IMR-90 (cell line): ENCODE measurements around the gene RORC. TPM values are rescaled to one million over a fixed set of nuclear protein-coding genes. Genes with fewer than 3 reads are reported as not detected.

Experiments
- ATAC-seq: fragments of 200-7000 bp; cut with Tn5 transposase; 2 replicates; pipeline ENCODE4 v1.9.1; 2020; ENCODE audit warnings: low read depth, mild to moderate bottlenecking, moderate library complexity
- BruUV-seq: library from RNA; stranded (reverse); fragments of 400-500 nt; replicated peaks from 2 replicates; lab custom pipeline; 2021; lab: Mats Ljungman, UMichigan
- CTCF ChIA-PET: fragments of 300-600 bp; formaldehyde crosslinking; extraction: SDS; loops from one replicate; lab custom pipeline; 2021; ENCODE audit warnings: antibody characterized with exemption; lab: Yijun Ruan, JAX
- POLR2A ChIA-PET: fragments of 300-600 bp; sonication (Branson Sonifier 250); formaldehyde crosslinking; loops from one replicate; lab custom pipeline; 2022; ENCODE audit warnings: antibody characterized with exemption; ENCODE audit not compliant: unreplicated experiment; lab: Charles Lee
- DNase-seq: peaks from one replicate; pipeline ENCODE4 v3.0.0; 2013
- H2AFZ ChIP-seq: replicated peaks from 2 replicates; pipeline ENCODE3; 2013; ENCODE audit warnings: low read length, mild to moderate bottlenecking; ENCODE audit not compliant: poor library complexity
- H2AK5ac ChIP-seq: 2 replicates; pipeline ENCODE4 v1.6.1; 2013; ENCODE audit warnings: low read depth, low read length, inconsistent platforms
- H2AK9ac ChIP-seq: replicated peaks from 2 replicates; pipeline ENCODE3; 2013; ENCODE audit warnings: mild to moderate bottlenecking, low read depth, low read length, moderate library complexity; ENCODE audit not compliant: poor library complexity
- H2BK120ac ChIP-seq: 2 replicates; pipeline ENCODE4 v1.6.1; 2013; ENCODE audit warnings: low read depth, low read length, inconsistent platforms
- H2BK15ac ChIP-seq: 3 replicates; pipeline ENCODE4 v1.6.1; 2013; ENCODE audit warnings: low read depth, low read length, inconsistent platforms
- H2BK20ac ChIP-seq: 2 replicates; pipeline ENCODE4 v1.6.1; 2013; ENCODE audit warnings: low read depth, mild to moderate bottlenecking, inconsistent platforms, low read length, moderate library complexity
- H2BK5ac ChIP-seq: 2 replicates; pipeline ENCODE4 v1.6.1; 2013; ENCODE audit warnings: mild to moderate bottlenecking, low read depth, low read length, inconsistent platforms; ENCODE audit not compliant: poor library complexity, severe bottlenecking
- H3K14ac ChIP-seq: replicated peaks from 2 replicates; pipeline ENCODE4 v1.6.1; 2013; ENCODE audit warnings: low read depth, low read length, inconsistent platforms
- H3K18ac ChIP-seq: 2 replicates; pipeline ENCODE4 v1.6.1; 2013; ENCODE audit warnings: low read depth, low read length, control low read depth
- H3K23ac ChIP-seq: 2 replicates; pipeline ENCODE4 v1.6.1; 2013; ENCODE audit warnings: low read depth, low read length, inconsistent platforms
- H3K27ac ChIP-seq: 2 replicates; pipeline ENCODE4 v1.5.1; 2013; ENCODE audit warnings: mild to moderate bottlenecking, control low read depth, low read length; ENCODE audit not compliant: insufficient read depth
- H3K27me3 ChIP-seq: 2 replicates; pipeline ENCODE4 v1.6.1; 2013; ENCODE audit warnings: low read length; ENCODE audit not compliant: control insufficient read depth, insufficient read depth
- H3K36me3 ChIP-seq: 2 replicates; pipeline ENCODE4 v1.6.1; 2013; ENCODE audit warnings: low read length, mixed read lengths; ENCODE audit not compliant: control insufficient read depth, insufficient read depth
- H3K4ac ChIP-seq: 2 replicates; pipeline ENCODE4 v1.6.1; 2013; ENCODE audit warnings: low read depth, low read length, inconsistent platforms
- H3K4me1 ChIP-seq: 2 replicates; pipeline ENCODE4 v1.6.1; 2013; ENCODE audit warnings: low read length, mixed read lengths; ENCODE audit not compliant: control insufficient read depth, insufficient read depth
- H3K4me2 ChIP-seq: 2 replicates; pipeline ENCODE4 v1.6.1; 2013; ENCODE audit warnings: low read depth, mild to moderate bottlenecking, control low read depth, low read length, moderate library complexity
- H3K4me3 ChIP-seq: 2 replicates; pipeline ENCODE4 v1.5.1; 2013; ENCODE audit warnings: low read depth, mild to moderate bottlenecking, control low read depth, low read length, moderate library complexity; ENCODE audit not compliant: insufficient read depth
- H3K56ac ChIP-seq: 2 replicates; pipeline ENCODE4 v1.6.1; 2013; ENCODE audit warnings: low read length, inconsistent platforms; ENCODE audit not compliant: insufficient read depth; ENCODE audit errors: extremely low read depth
- H3K79me1 ChIP-seq, 2 experiments: 2 replicates each; pipeline ENCODE4 v1.6.1; 2013; ENCODE audit warnings: low read length in 2 of 2, inconsistent platforms in 1 of 2, low read depth in 1 of 2
- H3K9ac ChIP-seq: 2 replicates; pipeline ENCODE4 v1.6.1; 2013; ENCODE audit warnings: low read depth, low read length, control low read depth
- H3K9me1 ChIP-seq: 2 replicates; pipeline ENCODE4 v1.6.1; 2013; ENCODE audit warnings: low read length, inconsistent platforms; ENCODE audit not compliant: insufficient read depth
- H3K9me3 ChIP-seq: 2 replicates; pipeline ENCODE4 v1.6.1; 2013; ENCODE audit warnings: low read length; ENCODE audit not compliant: control insufficient read depth, insufficient read depth
- H4K20me1 ChIP-seq: 2 replicates; pipeline ENCODE4 v1.6.1; 2013; ENCODE audit warnings: low read length, inconsistent platforms; ENCODE audit not compliant: insufficient read depth
- H4K5ac ChIP-seq: 2 replicates; pipeline ENCODE4 v1.6.1; 2013; ENCODE audit warnings: mild to moderate bottlenecking, low read depth, low read length, control low read depth
- H4K8ac ChIP-seq, 2 experiments: 2 replicates each; pipeline ENCODE4 v1.6.1; 2013; ENCODE audit warnings: low read depth in 2 of 2, low read length in 2 of 2, control low read depth in 1 of 2, inconsistent platforms in 1 of 2
- H4K91ac ChIP-seq: 2 replicates; pipeline ENCODE4 v1.6.1; 2013; ENCODE audit warnings: low read depth, low read length, inconsistent platforms; ENCODE audit not compliant: insufficient read depth
- CEBPB ChIP-seq: IDR thresholded peaks from 2 replicates; pipeline ENCODE4 v1.6.1; 2012; ENCODE audit warnings: low read depth, low read length, improper control_type of control experiment
- CHD1 ChIP-seq: IDR thresholded peaks from 2 replicates; pipeline ENCODE4 v1.6.1; 2012; ENCODE audit warnings: low read depth, low read length, improper control_type of control experiment
- CTCF ChIP-seq: conservative IDR thresholded peaks from 2 replicates; pipeline ENCODE4 v1.5.1; 2012; ENCODE audit warnings: mild to moderate bottlenecking, low read depth, low read length, improper control_type of control experiment
- FOS ChIP-seq: fragments of 150-350 bp; IDR thresholded peaks from 2 replicates; pipeline ENCODE4 v1.6.1; 2016; ENCODE audit warnings: low read depth, low read length
- MAZ ChIP-seq: IDR thresholded peaks from 2 replicates; pipeline ENCODE4 v1.6.1; 2012; ENCODE audit warnings: low read depth, mild to moderate bottlenecking, low read length, improper control_type of control experiment, moderate library complexity, borderline replicate concordance
- MXI1 ChIP-seq: IDR thresholded peaks from 2 replicates; pipeline ENCODE4 v1.6.1; 2012; ENCODE audit warnings: low read depth, mild to moderate bottlenecking, low read length, moderate library complexity, borderline replicate concordance
- NFE2L2 ChIP-seq: fragments of 150-350 bp; IDR thresholded peaks from 2 replicates; pipeline ENCODE4 v1.6.1; 2016; ENCODE audit warnings: low read depth, mild to moderate bottlenecking, low read length
- POLR2A ChIP-seq: IDR thresholded peaks from 2 replicates; pipeline ENCODE4 v1.6.1; 2012; ENCODE audit warnings: mild to moderate bottlenecking, low read depth, low read length
- RCOR1 ChIP-seq: IDR thresholded peaks from 2 replicates; pipeline ENCODE4 v1.6.1; 2012; ENCODE audit warnings: mild to moderate bottlenecking, low read length, improper control_type of control experiment; ENCODE audit not compliant: insufficient replicate concordance
- SMC3 ChIP-seq: fragments of 150-350 bp; IDR thresholded peaks from 2 replicates; pipeline ENCODE4 v1.6.1; 2016; ENCODE audit warnings: low read depth, mild to moderate bottlenecking, antibody characterized with exemption, low read length, moderate library complexity
- USF2 ChIP-seq: fragments of 150-350 bp; IDR thresholded peaks from 2 replicates; pipeline ENCODE4 v1.6.1; 2017; ENCODE audit warnings: mild to moderate bottlenecking, antibody characterized with exemption, low read length, low read depth
- WGBS, 2 experiments: methylation state at CpG; one replicate each; pipeline versions ENCODE4 v1.1.5 to v1.1.7; 2013; ENCODE audit warnings: missing lambda C conversion rate in 2 of 2; ENCODE audit not compliant: insufficient read length in 1 of 2; ENCODE audit errors: extremely low coverage in 2 of 2; 5-methylcytosine and 5-hydroxymethylcytosine counted together
- dilution Hi-C: fragments of 300-500 bp; cut with HindIII; formaldehyde crosslinking; loops from one replicate; pipeline ENCODE4 v1.14.3; 2018; ENCODE audit warnings: low sequenced_read_pairs; ENCODE audit not compliant: unreplicated experiment
- in situ Hi-C: fragments of 300-500 bp; cut with MboI; formaldehyde crosslinking; loops from 3 replicates; pipeline ENCODE4 v1.14.3; 2019; ENCODE audit warnings: low sequenced_read_pairs, inconsistent platforms, mixed read lengths
- intact Hi-C: fragments of 100-400 bp; cut with micrococcal nuclease; formaldehyde crosslinking; loops from 2 replicates; pipeline ENCODE4 v1.10.0; 2022
- polyA plus RNA-seq, 3 experiments: library from polyadenylated mRNA; depleted of rRNA; stranded (reverse); fragments of >200 nt; gene quantifications; 2 replicates each; pipeline ENCODE4 v1.2.3, GENCODE V29; 2012; ENCODE audit warnings: low replicate concordance in 1 of 3
- total RNA-seq: library from RNA; depleted of rRNA; stranded (reverse); fragments of >200 nt; gene quantifications from 2 replicates; pipeline ENCODE4 v1.2.3, GENCODE V29; 2012
- TF ChIP-seq, protein P1 (sequence below): fragments of 150-350 bp; IDR thresholded peaks from 2 replicates; pipeline ENCODE4 v1.6.1; 2016; ENCODE audit warnings: low read depth, mild to moderate bottlenecking, low read length, moderate library complexity, borderline replicate concordance

The RORC gene
- total and polyA plus RNA-seq, 2 of the 4 experiments (the other 2 are of a cell fraction) = not detected

DNA sequence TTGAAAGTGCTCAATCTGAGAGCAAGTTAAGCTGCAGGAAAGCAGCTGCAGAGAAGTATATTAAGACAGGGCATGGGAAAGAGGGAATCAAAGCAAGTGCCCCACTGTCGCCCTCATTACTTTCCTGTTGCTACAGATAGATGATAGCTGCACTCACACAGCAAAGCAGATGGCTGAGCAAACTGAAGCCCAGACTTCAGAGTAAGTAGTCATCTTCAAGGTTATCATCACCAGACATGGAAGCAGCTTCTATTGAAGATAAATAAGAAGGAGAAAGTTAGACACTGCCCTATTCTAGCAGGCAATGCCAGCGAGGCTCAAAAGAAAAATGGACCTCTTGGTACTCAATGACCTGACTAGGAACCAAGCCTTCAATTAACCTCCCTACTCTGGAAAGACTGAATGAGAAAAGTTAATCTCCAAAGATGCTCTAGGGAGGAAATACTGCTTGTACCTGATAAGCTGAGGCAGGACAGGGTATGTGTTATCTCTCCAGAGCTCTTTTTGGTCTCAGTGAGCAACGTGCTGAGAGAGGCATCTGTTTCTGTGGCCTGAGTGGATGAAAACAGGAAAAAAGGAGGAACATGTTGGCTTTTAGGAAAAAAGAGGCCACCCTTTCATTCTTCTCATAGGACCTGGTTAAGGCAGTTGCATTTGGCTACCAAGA lies 57.2 kb downstream of the RORC start:
- Histone ChIP-seq H3K4me1 (no peaks in the 10 kb centered on the region), H4K5ac (no peak overlapping the region), H2AFZ (no peak overlapping the region), H3K79me1 (no peaks in the 10 kb centered on the region), H3K9me1 (no peaks in the 10 kb centered on the region; the same call in 1 of the 2 replicates), H2BK5ac (no peak overlapping the region), H3K14ac (no peak overlapping the region), H3K4me3 (no peak overlapping the region), H3K27me3 (peaks cover 3% of the 10 kb centered on the region), H3K4me2 (no peak overlapping the region), H4K20me1 (no peaks in the 10 kb centered on the region), H2BK20ac (no peak overlapping the region), H4K91ac (no peak overlapping the region), H2AK5ac (no peak overlapping the region), H3K27ac (no peak overlapping the region), H3K23ac (no peak overlapping the region), H3K56ac (no peak overlapping the region), H2BK15ac (no peak overlapping the region), H3K18ac (no peak overlapping the region), H2BK120ac (no peak overlapping the region), H3K9ac (no peak overlapping the region), H4K8ac (no peak overlapping the region), H2AK9ac (no peak overlapping the region), H3K36me3 (no peaks in the 10 kb centered on the region), H3K9me3 (no peaks in the 10 kb centered on the region), H3K4ac (no peak overlapping the region)
- no peak for TF ChIP-seq MAZ
- TF ChIP-seq CEBPB = no peak
- TF ChIP-seq NFE2L2 = no peak
- TF ChIP-seq RCOR1 = no peak
- TF ChIP-seq POLR2A = no peak
- no peak for TF ChIP-seq FOS
- TF ChIP-seq, protein P1, sequence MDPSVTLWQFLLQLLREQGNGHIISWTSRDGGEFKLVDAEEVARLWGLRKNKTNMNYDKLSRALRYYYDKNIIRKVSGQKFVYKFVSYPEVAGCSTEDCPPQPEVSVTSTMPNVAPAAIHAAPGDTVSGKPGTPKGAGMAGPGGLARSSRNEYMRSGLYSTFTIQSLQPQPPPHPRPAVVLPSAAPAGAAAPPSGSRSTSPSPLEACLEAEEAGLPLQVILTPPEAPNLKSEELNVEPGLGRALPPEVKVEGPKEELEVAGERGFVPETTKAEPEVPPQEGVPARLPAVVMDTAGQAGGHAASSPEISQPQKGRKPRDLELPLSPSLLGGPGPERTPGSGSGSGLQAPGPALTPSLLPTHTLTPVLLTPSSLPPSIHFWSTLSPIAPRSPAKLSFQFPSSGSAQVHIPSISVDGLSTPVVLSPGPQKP = no peak
- TF ChIP-seq CHD1 = no peak
- TF ChIP-seq MXI1 = no peak
- no peak for TF ChIP-seq USF2
- TF ChIP-seq SMC3 = no peak
- TF ChIP-seq CTCF = no peak
- 20% methylated on average over 1 of the region's 3 CpGs; no CpG with 5 or more reads in 1 of the 2 experiments for WGBS, 2 experiments
- intact Hi-C loops (no loop called here), in situ Hi-C loops (no loop called here), dilution Hi-C loops (no loop called here)
- no peak for DNase-seq
- ChIA-PET CTCF (no interaction called here), POLR2A (no interaction called here)
- no TSS peak for BruUV-seq
- ATAC-seq = no peak
